Medulla oblongata (tissue), 1 donor: ENCODE data around the gene MGAT4A.
"Not testable (repeated sequence)": the region's sequence is repeated elsewhere in the genome, so short reads cannot be mapped to it uniquely, and the experiment has no call there.

ENCODE experiments used
- DNase-seq: peaks from one replicate; pipeline ENCODE4 v3.0.0-alpha.2; 2015; ENCODE audit errors: extremely low spot score

MGAT4A gene

GRCh38 chr2:98759827-98760625 is 29.1 kb upstream of the MGAT4A start:
- no peak for DNase-seq

- no peak for DNase-seq
These were observed 28.4 kb upstream of the MGAT4A start for GRCh38 chr2:98759338-98759737.

GRCh38 chr2:98757904-98758421 is 27.0 kb upstream of the MGAT4A start:
- DNase-seq = peak; percentile 90

- DNase-seq = no peak
These were observed 22.9 kb upstream of the MGAT4A start for GRCh38 chr2:98753801-98754200.

- DNase-seq = not testable (repeated sequence)
These were observed 21.8 kb upstream of the MGAT4A start for GRCh38 chr2:98752711-98753110.

- no peak for DNase-seq
These were observed 20.8 kb upstream of the MGAT4A start for GRCh38 chr2:98751748-98752147.

- DNase-seq = no peak
These were observed 19.8 kb upstream of the MGAT4A start for GRCh38 chr2:98750593-98751282.

- peak; percentile 89 for DNase-seq
These were observed 18.1 kb upstream of the MGAT4A start for GRCh38 chr2:98749066-98749450.

- DNase-seq = no peak
These were observed 17.5 kb upstream of the MGAT4A start for GRCh38 chr2:98748292-98749065.

GRCh38 chr2:98747888-98748287 is 17.0 kb upstream of the MGAT4A start:
- no peak for DNase-seq

GRCh38 chr2:98746426-98746825 is 15.5 kb upstream of the MGAT4A start:
- no peak for DNase-seq

GRCh38 chr2:98744595-98744994 is 13.7 kb upstream of the MGAT4A start:
- no peak for DNase-seq

- DNase-seq = no peak
These were observed 12.9 kb upstream of the MGAT4A start for GRCh38 chr2:98743835-98744234.

GRCh38 chr2:98739020-98739419 is 8.1 kb upstream of the MGAT4A start:
- no peak for DNase-seq

- no peak for DNase-seq
These were observed 7.4 kb upstream of the MGAT4A start for GRCh38 chr2:98738304-98738703.

- DNase-seq = no peak
These were observed 6.9 kb upstream of the MGAT4A start for GRCh38 chr2:98737848-98738247.

- no peak for DNase-seq
These were observed 5.5 kb upstream of the MGAT4A start for GRCh38 chr2:98736464-98736889.

GRCh38 chr2:98734823-98735260 is 3.9 kb upstream of the MGAT4A start:
- DNase-seq = no peak

GRCh38 chr2:98734162-98734561 is 3.2 kb upstream of the MGAT4A start:
- DNase-seq = peak; percentile 63

- no peak for DNase-seq
These were observed 1.6 kb upstream of the MGAT4A start for GRCh38 chr2:98732430-98733051.

GRCh38 chr2:98731894-98732349 is 990 bp upstream of the MGAT4A start:
- peak; percentile 15 for DNase-seq

- no peak for DNase-seq
These were observed 258 bp downstream of the MGAT4A start for GRCh38 chr2:98730707-98731040.
